GM12878 (cell line): ENCODE data around the gene THY1. TPM values are rescaled to one million over a fixed set of nuclear protein-coding genes. Genes with fewer than 3 reads are reported as not detected.
A peak's percentile ranks its signal among the peaks of the same experiment; 100 is the strongest.

Source experiments
- ATF7 ChIP-seq: fragments of 450-650 bp; IDR thresholded peaks from 2 replicates; pipeline ENCODE4 v1.6.1; 2016; ENCODE audit warnings: low read depth, mild to moderate bottlenecking
- BHLHE40 ChIP-seq, 2 experiments: fragments of 450-650 bp in 1 of 2; IDR thresholded peaks; 2 replicates each; pipeline ENCODE4 v1.6.1; 2011 to 2017; ENCODE audit warnings: low read depth in 2 of 2, borderline replicate concordance in 1 of 2, improper control_type of control experiment in 1 of 2, low read length in 1 of 2, mild to moderate bottlenecking in 1 of 2
- BMI1 ChIP-seq: fragments of 450-650 bp; IDR thresholded peaks from 2 replicates; pipeline ENCODE4 v1.6.1; 2016; ENCODE audit warnings: mild to moderate bottlenecking, moderate library complexity, borderline replicate concordance
- CHD2 ChIP-seq: IDR thresholded peaks from 2 replicates; pipeline ENCODE4 v1.6.1; 2011; ENCODE audit warnings: low read depth, low read length, improper control_type of control experiment, borderline replicate concordance
- IKZF2 ChIP-seq, 2 experiments: fragments of 450-650 bp; IDR thresholded peaks; 2 replicates each; pipeline ENCODE4 v1.6.1; 2017; ENCODE audit warnings: mild to moderate bottlenecking in 2 of 2, moderate library complexity in 2 of 2
- IRF4 ChIP-seq: IDR thresholded peaks from 2 replicates; pipeline ENCODE4 v1.6.1; 2011; ENCODE audit warnings: low read depth, low read length
- MEF2A ChIP-seq: IDR thresholded peaks from 2 replicates; pipeline ENCODE4 v1.6.1; 2011; ENCODE audit warnings: low read depth, mild to moderate bottlenecking, low read length, moderate library complexity; ENCODE audit not compliant: insufficient read depth
- MTA2 ChIP-seq: fragments of 450-650 bp; IDR thresholded peaks from 2 replicates; pipeline ENCODE4 v1.6.1; 2016; ENCODE audit warnings: low read depth, mild to moderate bottlenecking, moderate library complexity
- MXI1 ChIP-seq: fragments of 150-350 bp; IDR thresholded peaks from 2 replicates; pipeline ENCODE4 v1.6.1; 2011; ENCODE audit warnings: low read depth, mild to moderate bottlenecking, inconsistent platforms, low read length, improper control_type of control experiment
- NFIC ChIP-seq: IDR thresholded peaks from 2 replicates; pipeline ENCODE4 v1.6.1; 2012; ENCODE audit warnings: low read depth, mild to moderate bottlenecking, inconsistent platforms, low read length, moderate library complexity
- POLR2A ChIP-seq: IDR thresholded peaks from 2 replicates; pipeline ENCODE4 v1.6.1; 2011; ENCODE audit warnings: low read depth, mild to moderate bottlenecking, low read length
- SPI1 ChIP-seq: IDR thresholded peaks from 2 replicates; pipeline ENCODE4 v1.6.1; 2011; ENCODE audit warnings: low read depth, mild to moderate bottlenecking, low read length, moderate library complexity, borderline replicate concordance; ENCODE audit not compliant: insufficient read depth
- WRNIP1 ChIP-seq: IDR thresholded peaks from 2 replicates; pipeline ENCODE4 v1.6.1; 2011; ENCODE audit warnings: low read depth, low read length, improper control_type of control experiment, borderline replicate concordance
- YY1 ChIP-seq: IDR thresholded peaks from 2 replicates; pipeline ENCODE4 v1.6.1; 2011; ENCODE audit warnings: low read depth, mild to moderate bottlenecking, low read length
- ZSCAN29 ChIP-seq: fragments of 450-650 bp; IDR thresholded peaks from 2 replicates; pipeline ENCODE4 v1.6.1; 2017; ENCODE audit warnings: mild to moderate bottlenecking, moderate library complexity
- polyA plus RNA-seq, 11 experiments: library from polyadenylated mRNA; depleted of rRNA in 4 of 11; unstranded in 6 of 11; stranded (reverse) in 5 of 11; fragments of >200 nt; fragmentation: Nextera tagmentation in 4 of 11; fragmentation: Illumina TruSeq in 1 of 11; extraction: Ambion mirVana in 4 of 11; extraction: Trizol in 1 of 11; gene quantifications; 1 replicate in 1 of 11; 2 replicates in 10 of 11; pipeline versions ENCODE4 v1.2.1 to v1.2.3, GENCODE V29; 2011 to 2016; ENCODE audit warnings: inconsistent platforms in 2 of 11, missing spikeins in 2 of 11, low read depth in 1 of 11
- total RNA-seq, 4 experiments: library from RNA; depleted of rRNA in 3 of 4; stranded (reverse); fragments of >200 nt in 3 of 4; fragmentation: Illumina TruSeq in 1 of 4; extraction: Trizol in 1 of 4; gene quantifications; 2 replicates each; pipeline versions ENCODE4 v1.2.1 to v1.2.3, GENCODE V29; 2013 to 2021
- TF ChIP-seq, protein P1 (sequence below): fragments of 450-650 bp; conservative IDR thresholded peaks from 2 replicates; pipeline ENCODE4 v1.6.1; 2017; ENCODE audit warnings: mild to moderate bottlenecking, moderate library complexity
- TF ChIP-seq, protein P2 (sequence below): IDR thresholded peaks from 2 replicates; pipeline ENCODE4 v1.6.1; 2011; ENCODE audit warnings: borderline replicate concordance, low read depth, mild to moderate bottlenecking, moderate library complexity, mixed read lengths, low read length; ENCODE audit not compliant: insufficient read depth; ENCODE audit errors: extremely low read length
- TF ChIP-seq, protein P3 (sequence below): fragments of 450-650 bp; IDR thresholded peaks from 2 replicates; pipeline ENCODE4 v1.6.1; 2017; ENCODE audit warnings: mild to moderate bottlenecking, low read depth, inconsistent platforms; ENCODE audit not compliant: poor library complexity, severe bottlenecking
- TF ChIP-seq, protein P4 (sequence below): fragments of 450-650 bp; IDR thresholded peaks from 2 replicates; pipeline ENCODE4 v1.6.1; 2017; ENCODE audit warnings: mild to moderate bottlenecking, moderate library complexity

The THY1 gene
- total and polyA plus RNA-seq, 10 of the 15 experiments (the other 5 are each of a cell fraction or from before 2014, with no cell fraction given) = 0.86 to 20.1 (median 3.2) TPM

DNA sequence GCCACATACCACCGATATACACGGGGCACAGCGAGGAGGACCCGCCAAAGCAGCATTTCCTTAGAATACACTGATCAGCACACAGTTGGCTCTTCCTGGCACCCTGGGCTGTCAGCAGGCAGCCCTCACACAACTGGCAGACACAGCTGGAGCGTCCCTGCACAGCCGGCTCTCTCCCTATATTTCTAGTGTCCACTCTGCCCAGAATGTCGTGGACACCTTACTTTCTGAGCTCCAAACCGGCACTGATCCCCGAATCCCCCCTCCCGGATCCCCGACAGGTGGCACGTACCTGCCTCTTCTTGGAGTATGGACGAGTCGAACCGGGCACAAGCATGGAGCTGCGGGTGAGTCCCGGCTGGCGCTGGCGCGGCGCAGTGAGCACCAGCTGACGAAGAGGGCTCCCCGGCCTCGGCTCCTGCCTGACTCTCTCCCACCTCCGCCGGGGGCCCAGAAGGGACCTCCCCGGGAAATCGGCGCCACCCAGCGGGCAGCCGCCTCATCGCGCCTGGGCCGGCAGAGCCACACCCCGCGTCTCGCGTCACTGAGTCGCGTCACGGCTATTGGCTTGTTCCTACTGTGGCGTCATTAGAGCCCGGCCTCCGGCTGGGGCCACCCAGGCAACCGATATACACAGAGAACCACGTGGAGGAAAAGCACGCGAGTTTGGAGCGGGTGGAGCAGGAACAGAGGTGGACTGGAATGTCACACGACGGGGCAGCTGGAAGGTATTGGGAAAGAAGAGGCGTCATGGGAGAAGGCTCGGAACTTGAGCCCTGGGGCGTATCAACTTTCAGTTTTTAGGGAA, 41.6 kb downstream of the THY1 start, which contains the start of gene USP2 (continued):
- TF ChIP-seq, protein P1, sequence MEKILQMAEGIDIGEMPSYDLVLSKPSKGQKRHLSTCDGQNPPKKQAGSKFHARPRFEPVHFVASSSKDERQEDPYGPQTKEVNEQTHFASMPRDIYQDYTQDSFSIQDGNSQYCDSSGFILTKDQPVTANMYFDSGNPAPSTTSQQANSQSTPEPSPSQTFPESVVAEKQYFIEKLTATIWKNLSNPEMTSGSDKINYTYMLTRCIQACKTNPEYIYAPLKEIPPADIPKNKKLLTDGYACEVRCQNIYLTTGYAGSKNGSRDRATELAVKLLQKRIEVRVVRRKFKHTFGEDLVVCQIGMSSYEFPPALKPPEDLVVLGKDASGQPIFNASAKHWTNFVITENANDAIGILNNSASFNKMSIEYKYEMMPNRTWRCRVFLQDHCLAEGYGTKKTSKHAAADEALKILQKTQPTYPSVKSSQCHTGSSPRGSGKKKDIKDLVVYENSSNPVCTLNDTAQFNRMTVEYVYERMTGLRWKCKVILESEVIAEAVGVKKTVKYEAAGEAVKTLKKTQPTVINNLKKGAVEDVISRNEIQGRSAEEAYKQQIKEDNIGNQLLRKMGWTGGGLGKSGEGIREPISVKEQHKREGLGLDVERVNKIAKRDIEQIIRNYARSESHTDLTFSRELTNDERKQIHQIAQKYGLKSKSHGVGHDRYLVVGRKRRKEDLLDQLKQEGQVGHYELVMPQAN = peak; percentile 96
- TF ChIP-seq MEF2A (no peak), CHD2 (0 out of 2 replicates have a peak, but pooled peaks have one; percentile 49), BHLHE40 (IDR thresholded peaks at IDR 0.05; ENCODE audit: borderline replicate concordance in 1 of 2, low read depth in 2 of 2, low read length in 1 of 2) (peak; percentile 50 to 79; a peak in 2 of 4 replicates), MXI1 (peak; percentile 100), WRNIP1 (no peak), POLR2A (no peak), MTA2 (no peak), ZSCAN29 (no peak), IKZF2 (IDR thresholded peaks at IDR 0.05) (peak; percentile 26 to 43; a peak in 2 of 4 replicates), NFIC (no peak), BMI1 (peak; percentile 54; the same call in 1 of the 2 replicates), YY1 (no peak), SPI1 (no peak), ATF7 (peak; percentile 66), IRF4 (0 out of 2 replicates have a peak, but pooled peaks have one; percentile 19)
- TF ChIP-seq, protein P2, sequence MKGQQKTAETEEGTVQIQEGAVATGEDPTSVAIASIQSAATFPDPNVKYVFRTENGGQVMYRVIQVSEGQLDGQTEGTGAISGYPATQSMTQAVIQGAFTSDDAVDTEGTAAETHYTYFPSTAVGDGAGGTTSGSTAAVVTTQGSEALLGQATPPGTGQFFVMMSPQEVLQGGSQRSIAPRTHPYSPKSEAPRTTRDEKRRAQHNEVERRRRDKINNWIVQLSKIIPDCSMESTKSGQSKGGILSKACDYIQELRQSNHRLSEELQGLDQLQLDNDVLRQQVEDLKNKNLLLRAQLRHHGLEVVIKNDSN = peak; percentile 76
- TF ChIP-seq, protein P3, sequence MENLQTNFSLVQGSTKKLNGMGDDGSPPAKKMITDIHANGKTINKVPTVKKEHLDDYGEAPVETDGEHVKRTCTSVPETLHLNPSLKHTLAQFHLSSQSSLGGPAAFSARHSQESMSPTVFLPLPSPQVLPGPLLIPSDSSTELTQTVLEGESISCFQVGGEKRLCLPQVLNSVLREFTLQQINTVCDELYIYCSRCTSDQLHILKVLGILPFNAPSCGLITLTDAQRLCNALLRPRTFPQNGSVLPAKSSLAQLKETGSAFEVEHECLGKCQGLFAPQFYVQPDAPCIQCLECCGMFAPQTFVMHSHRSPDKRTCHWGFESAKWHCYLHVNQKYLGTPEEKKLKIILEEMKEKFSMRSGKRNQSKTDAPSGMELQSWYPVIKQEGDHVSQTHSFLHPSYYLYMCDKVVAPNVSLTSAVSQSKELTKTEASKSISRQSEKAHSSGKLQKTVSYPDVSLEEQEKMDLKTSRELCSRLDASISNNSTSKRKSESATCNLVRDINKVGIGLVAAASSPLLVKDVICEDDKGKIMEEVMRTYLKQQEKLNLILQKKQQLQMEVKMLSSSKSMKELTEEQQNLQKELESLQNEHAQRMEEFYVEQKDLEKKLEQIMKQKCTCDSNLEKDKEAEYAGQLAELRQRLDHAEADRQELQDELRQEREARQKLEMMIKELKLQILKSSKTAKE = no peak
- TF ChIP-seq, protein P4, sequence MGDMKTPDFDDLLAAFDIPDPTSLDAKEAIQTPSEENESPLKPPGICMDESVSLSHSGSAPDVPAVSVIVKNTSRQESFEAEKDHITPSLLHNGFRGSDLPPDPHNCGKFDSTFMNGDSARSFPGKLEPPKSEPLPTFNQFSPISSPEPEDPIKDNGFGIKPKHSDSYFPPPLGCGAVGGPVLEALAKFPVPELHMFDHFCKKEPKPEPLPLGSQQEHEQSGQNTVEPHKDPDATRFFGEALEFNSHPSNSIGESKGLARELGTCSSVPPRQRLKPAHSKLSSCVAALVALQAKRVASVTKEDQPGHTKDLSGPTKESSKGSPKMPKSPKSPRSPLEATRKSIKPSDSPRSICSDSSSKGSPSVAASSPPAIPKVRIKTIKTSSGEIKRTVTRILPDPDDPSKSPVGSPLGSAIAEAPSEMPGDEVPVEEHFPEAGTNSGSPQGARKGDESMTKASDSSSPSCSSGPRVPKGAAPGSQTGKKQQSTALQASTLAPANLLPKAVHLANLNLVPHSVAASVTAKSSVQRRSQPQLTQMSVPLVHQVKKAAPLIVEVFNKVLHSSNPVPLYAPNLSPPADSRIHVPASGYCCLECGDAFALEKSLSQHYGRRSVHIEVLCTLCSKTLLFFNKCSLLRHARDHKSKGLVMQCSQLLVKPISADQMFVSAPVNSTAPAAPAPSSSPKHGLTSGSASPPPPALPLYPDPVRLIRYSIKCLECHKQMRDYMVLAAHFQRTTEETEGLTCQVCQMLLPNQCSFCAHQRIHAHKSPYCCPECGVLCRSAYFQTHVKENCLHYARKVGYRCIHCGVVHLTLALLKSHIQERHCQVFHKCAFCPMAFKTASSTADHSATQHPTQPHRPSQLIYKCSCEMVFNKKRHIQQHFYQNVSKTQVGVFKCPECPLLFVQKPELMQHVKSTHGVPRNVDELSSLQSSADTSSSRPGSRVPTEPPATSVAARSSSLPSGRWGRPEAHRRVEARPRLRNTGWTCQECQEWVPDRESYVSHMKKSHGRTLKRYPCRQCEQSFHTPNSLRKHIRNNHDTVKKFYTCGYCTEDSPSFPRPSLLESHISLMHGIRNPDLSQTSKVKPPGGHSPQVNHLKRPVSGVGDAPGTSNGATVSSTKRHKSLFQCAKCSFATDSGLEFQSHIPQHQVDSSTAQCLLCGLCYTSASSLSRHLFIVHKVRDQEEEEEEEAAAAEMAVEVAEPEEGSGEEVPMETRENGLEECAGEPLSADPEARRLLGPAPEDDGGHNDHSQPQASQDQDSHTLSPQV = no peak
